ENCODE data around the gene GALNTL6. TPM values are rescaled to one million over a fixed set of nuclear protein-coding genes. Genes with fewer than 3 reads are reported as not detected.

Gene GALNTL6
- total and polyA plus RNA-seq, 2 experiments from 2014 or later: 0.38 to 0.40 TPM

GRCh38 chr4:172050911-172051310 lies 237.7 kb downstream of the GALNTL6 start:
- H2AFZ ChIP-seq: no peak overlapping the region
- Mint-ChIP-seq H3K36me3 (ENCODE audit: low read depth) (no peaks in the 10 kb centered on the region), H3K4me3 (no peak overlapping the region), H3K27ac (no peak overlapping the region), H3K9me3 (no peaks in the 10 kb centered on the region), H3K27me3 (ENCODE audit: insufficient read depth, low read depth, poor library complexity) (no peaks in the 10 kb centered on the region), H3K4me1 (no peaks in the 10 kb centered on the region; the same call in 2 of the 3 replicates)
- H3K79me2 ChIP-seq (replicated peaks; ENCODE audit: insufficient read depth): no peaks in the 10 kb centered on the region
- H3K4me3 ChIP-seq: no peak overlapping the region
- DNase-seq (ENCODE audit: low spot score) (no peak), ATAC-seq (no peak)
- H3F3A ChIP-seq (replicated peaks; ENCODE audit: low read depth): no peaks in the 10 kb centered on the region
- H3K4me2 ChIP-seq: no peak overlapping the region
- no peaks in the 10 kb centered on the region for H3K36me3 ChIP-seq (ENCODE audit: insufficient read depth)
- H4K20me1 ChIP-seq (replicated peaks; ENCODE audit: insufficient read depth): no peaks in the 10 kb centered on the region
- H3K27ac ChIP-seq (ENCODE audit: low read depth): no peak overlapping the region
- TF ChIP-seq POLR2AphosphoS5 (IDR thresholded peaks at IDR 0.05; ENCODE audit: low read depth): no peak
- TF ChIP-seq EZH2 (IDR thresholded peaks at IDR 0.05; ENCODE audit: low read depth, unreplicated experiment): no peak
- no peak for TF ChIP-seq ZNF331 (CRISPR knock-in tag; IDR thresholded peaks at IDR 0.05; ENCODE audit: low read depth)
- TF ChIP-seq ZNF114 (CRISPR knock-in tag; IDR thresholded peaks at IDR 0.05): no peak
- TF ChIP-seq JUNB (IDR thresholded peaks at IDR 0.05; ENCODE audit: unreplicated experiment): no peak
- TF ChIP-seq EZH2phosphoT487 (IDR thresholded peaks at IDR 0.05; ENCODE audit: unreplicated experiment): no peak
- TF ChIP-seq REST (IDR thresholded peaks at IDR 0.05; ENCODE audit: unreplicated experiment): no peak
- no peaks in the 10 kb centered on the region for H3K27me3 ChIP-seq (ENCODE audit: insufficient read depth)
- H3K9me2 ChIP-seq (ENCODE audit: insufficient read depth): no peaks in the 10 kb centered on the region
- H3K4me1 ChIP-seq (ENCODE audit: insufficient read depth): 0 out of 2 replicates have a peak, but pooled peaks cover 6% of the 10 kb centered on the region

- no peak overlapping the region for H3K4me2 ChIP-seq
- Mint-ChIP-seq H3K27me3 (ENCODE audit: insufficient read depth, low read depth, poor library complexity) (no peaks in the 10 kb centered on the region), H3K4me3 (no peak overlapping the region), H3K36me3 (ENCODE audit: low read depth) (no peaks in the 10 kb centered on the region), H3K4me1 (peaks cover 8% of the 10 kb centered on the region; the same call in 2 of the 3 replicates), H3K27ac (no peak overlapping the region), H3K9me3 (no peaks in the 10 kb centered on the region)
- H3K27ac ChIP-seq (ENCODE audit: low read depth): no peak overlapping the region
- H3K79me2 ChIP-seq (replicated peaks; ENCODE audit: insufficient read depth): no peaks in the 10 kb centered on the region
- no peaks in the 10 kb centered on the region for H3K36me3 ChIP-seq (ENCODE audit: insufficient read depth)
- no peaks in the 10 kb centered on the region for H3K9me2 ChIP-seq (ENCODE audit: insufficient read depth)
- no peak overlapping the region for H3K4me3 ChIP-seq
- no peak for DNase-seq (ENCODE audit: low spot score)
- H2AFZ ChIP-seq: peak overlapping the region; percentile 60; the same call in 1 of the 2 replicates
- ATAC-seq: no peak
- H3K4me1 ChIP-seq (ENCODE audit: insufficient read depth): no peaks in the 10 kb centered on the region; the same call in 1 of the 2 replicates
- no peaks in the 10 kb centered on the region for H3K27me3 ChIP-seq (ENCODE audit: insufficient read depth)
- H4K20me1 ChIP-seq (replicated peaks; ENCODE audit: insufficient read depth): no peaks in the 10 kb centered on the region
- no peaks in the 10 kb centered on the region for H3F3A ChIP-seq (replicated peaks; ENCODE audit: low read depth)
- TF ChIP-seq EZH2phosphoT487 (IDR thresholded peaks at IDR 0.05; ENCODE audit: unreplicated experiment) (no peak), ZNF114 (CRISPR knock-in tag; IDR thresholded peaks at IDR 0.05) (no peak), ZNF462 (CRISPR knock-in tag; IDR thresholded peaks at IDR 0.05) (no peak), CTCF (conservative IDR thresholded peaks at IDR 0.05; ENCODE audit: low read depth in 2 of 2) (no peak), ZNF331 (CRISPR knock-in tag; IDR thresholded peaks at IDR 0.05; ENCODE audit: low read depth) (no peak), NANOG (IDR thresholded peaks at IDR 0.05; ENCODE audit: borderline replicate concordance) (no peak), JUNB (IDR thresholded peaks at IDR 0.05; ENCODE audit: unreplicated experiment) (no peak), STAT1 (IDR thresholded peaks at IDR 0.05; ENCODE audit: unreplicated experiment) (no peak)
Measured at GRCh38 chr4:172055046-172055445, 241.8 kb downstream of the GALNTL6 start.
